WTC11 (cell line): ENCODE measurements around the gene KCNB1. TPM values are rescaled to one million over a fixed set of nuclear protein-coding genes. Genes with fewer than 3 reads are reported as not detected.

Experiments
- ATAC-seq: fragments of 200-7000 bp; cut with Tn5 transposase; 2 replicates; pipeline ENCODE4 v1.10.0; 2021; ENCODE audit warnings: mild to moderate bottlenecking, moderate library complexity
- CTCF ChIA-PET: fragments of 300-600 bp; sonication (Branson Sonifier 250); formaldehyde crosslinking; loops from one replicate; lab custom pipeline; 2021; ENCODE audit warnings: antibody characterized with exemption; lab: Charles Lee
- POLR2A ChIA-PET: fragments of 350-600 bp; sonication (Branson Sonifier 250); formaldehyde crosslinking; loops from one replicate; lab custom pipeline; 2021; ENCODE audit warnings: antibody characterized with exemption; lab: Charles Lee
- DNase-seq: peaks from one replicate; pipeline ENCODE4 v3.0.0; 2021; ENCODE audit warnings: low spot score
- H3K27ac Mint-ChIP-seq: 2 replicates; pipeline ENCODE4 v1.8.0; 2021; ENCODE audit warnings: mixed read lengths
- H3K27me3 Mint-ChIP-seq: 2 replicates; pipeline ENCODE4 v1.8.0; 2021; ENCODE audit warnings: low read depth, mild to moderate bottlenecking, moderate library complexity, mixed read lengths
- H3K36me3 Mint-ChIP-seq: 2 replicates; pipeline ENCODE4 v1.8.0; 2021; ENCODE audit warnings: mixed read lengths
- H3K4me1 Mint-ChIP-seq: 2 replicates; pipeline ENCODE4 v1.8.0; 2022; ENCODE audit warnings: mixed read lengths
- H3K4me3 Mint-ChIP-seq: 2 replicates; pipeline ENCODE4 v1.8.0; 2021; ENCODE audit warnings: mild to moderate bottlenecking, moderate library complexity, mixed read lengths
- H3K9me3 Mint-ChIP-seq: 2 replicates; pipeline ENCODE4 v1.8.0; 2021; ENCODE audit warnings: mixed read lengths
- CBFB ChIP-seq: sonication (generic); formaldehyde crosslinking; IDR thresholded peaks from 2 replicates; pipeline ENCODE4 v1.8.1; 2022; ENCODE audit warnings: mild to moderate bottlenecking, low read depth, missing genetic modification reagents
- CTCF ChIP-seq: fragments of 200-600 bp; IDR thresholded peaks from 2 replicates; pipeline ENCODE4 v1.8.0; 2022; ENCODE audit warnings: antibody characterized with exemption
- ESRRA ChIP-seq: sonication (generic); formaldehyde crosslinking; IDR thresholded peaks from 2 replicates; pipeline ENCODE4 v1.8.1; 2022; ENCODE audit warnings: mild to moderate bottlenecking, missing genetic modification reagents, borderline replicate concordance
- GRHL2 ChIP-seq: fragments of 250-450 bp; sonication (Bioruptor Pico); IDR thresholded peaks from 2 replicates; pipeline ENCODE4 v1.8.0; 2022; ENCODE audit warnings: mild to moderate bottlenecking, moderate library complexity; ENCODE audit not compliant: insufficient replicate concordance, severe bottlenecking
- GTF2I ChIP-seq: fragments of 250-450 bp; sonication (Bioruptor Pico); conservative IDR thresholded peaks from 2 replicates; pipeline ENCODE4 v1.4.0; 2021; ENCODE audit warnings: mild to moderate bottlenecking
- HMGA2 ChIP-seq: fragments of 250-450 bp; sonication (Bioruptor Pico); IDR thresholded peaks from 2 replicates; pipeline ENCODE4 v1.4.0; 2021; ENCODE audit warnings: mild to moderate bottlenecking, moderate library complexity
- HMGXB4 ChIP-seq: sonication (generic); formaldehyde crosslinking; IDR thresholded peaks from 2 replicates; pipeline ENCODE4 v1.8.1; 2023; ENCODE audit warnings: mild to moderate bottlenecking, moderate library complexity, missing genetic modification reagents
- JAZF1 ChIP-seq: fragments of 250-450 bp; sonication (Bioruptor Pico); IDR thresholded peaks from 2 replicates; pipeline ENCODE4 v1.9.0; 2021; ENCODE audit warnings: moderate library complexity, mild to moderate bottlenecking, inconsistent platforms
- MAX ChIP-seq: sonication (generic); formaldehyde crosslinking; IDR thresholded peaks from 2 replicates; pipeline ENCODE4 v1.8.0; 2022; ENCODE audit warnings: mild to moderate bottlenecking, missing genetic modification reagents
- NFATC4 ChIP-seq: fragments of 250-450 bp; sonication (Bioruptor Pico); IDR thresholded peaks from 2 replicates; pipeline ENCODE4 v1.9.0; 2021; ENCODE audit warnings: mild to moderate bottlenecking
- RELA ChIP-seq: sonication (generic); formaldehyde crosslinking; IDR thresholded peaks from 2 replicates; pipeline ENCODE4 v1.8.1; 2022; ENCODE audit warnings: missing genetic modification reagents, mild to moderate bottlenecking, borderline replicate concordance
- TP53 ChIP-seq: sonication (generic); formaldehyde crosslinking; IDR thresholded peaks from 2 replicates; pipeline ENCODE4 v1.8.1; 2023; ENCODE audit warnings: mild to moderate bottlenecking, missing genetic modification reagents
- USF2 ChIP-seq: sonication (generic); formaldehyde crosslinking; IDR thresholded peaks from 2 replicates; pipeline ENCODE4 v1.8.1; 2023; ENCODE audit warnings: mild to moderate bottlenecking, missing genetic modification reagents, moderate library complexity
- ZBTB43 ChIP-seq: sonication (generic); formaldehyde crosslinking; IDR thresholded peaks from 2 replicates; pipeline ENCODE4 v1.8.1; 2023; ENCODE audit warnings: mild to moderate bottlenecking, missing genetic modification reagents
- ZNF219 ChIP-seq: sonication (generic); formaldehyde crosslinking; IDR thresholded peaks from 2 replicates; pipeline ENCODE4 v1.8.0; 2023; ENCODE audit warnings: missing genetic modification reagents, mild to moderate bottlenecking, borderline replicate concordance
- ZNF263 ChIP-seq: sonication (generic); formaldehyde crosslinking; IDR thresholded peaks from 2 replicates; pipeline ENCODE4 v1.8.1; 2022; ENCODE audit warnings: low read depth, mild to moderate bottlenecking, moderate library complexity, missing genetic modification reagents
- ZNF281 ChIP-seq: sonication (generic); formaldehyde crosslinking; IDR thresholded peaks from 2 replicates; pipeline ENCODE4 v1.8.0; 2023; ENCODE audit warnings: mild to moderate bottlenecking, missing genetic modification reagents
- ZNF396 ChIP-seq: fragments of 250-450 bp; sonication (Bioruptor Pico); IDR thresholded peaks from 2 replicates; pipeline ENCODE4 v1.8.0; 2021; ENCODE audit warnings: mild to moderate bottlenecking, moderate library complexity, borderline replicate concordance
- total RNA-seq: library from RNA; stranded (reverse); gene quantifications from 3 replicates; pipeline ENCODE4 v1.2.3, GENCODE V29; 2021
- TF ChIP-seq, protein P1 (sequence below): sonication (generic); formaldehyde crosslinking; conservative IDR thresholded peaks from 2 replicates; pipeline ENCODE4 v1.8.1; 2022; ENCODE audit warnings: mild to moderate bottlenecking, missing genetic modification reagents
- TF ChIP-seq, protein P2 (sequence below): sonication (generic); formaldehyde crosslinking; IDR thresholded peaks from 2 replicates; pipeline ENCODE4 v1.8.0; 2022; ENCODE audit warnings: mild to moderate bottlenecking, missing genetic modification reagents

Gene KCNB1
- total RNA-seq, 1 experiment from 2014 or later = 1.1 TPM

- ChIA-PET CTCF (interaction anchor here (2.5 to 5.7 kb wide), 2 partner anchors 10 to 90 kb away, joined by 11 to 37 read pairs; no protein-coding TSS in a partner anchor), POLR2A (no interaction called here)
- H3K4me3 Mint-ChIP-seq = no peak overlapping the region
- DNase-seq = no peak
- TF ChIP-seq TP53 (no peak), CBFB (CRISPR knock-in tag) (no peak), ZNF396 (CRISPR knock-in tag) (no peak), RELA (no peak), USF2 (CRISPR knock-in tag) (no peak)
- TF ChIP-seq, protein P1, sequence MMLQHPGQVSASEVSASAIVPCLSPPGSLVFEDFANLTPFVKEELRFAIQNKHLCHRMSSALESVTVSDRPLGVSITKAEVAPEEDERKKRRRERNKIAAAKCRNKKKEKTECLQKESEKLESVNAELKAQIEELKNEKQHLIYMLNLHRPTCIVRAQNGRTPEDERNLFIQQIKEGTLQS = no peak
- TF ChIP-seq, all 79 proteins: peak for 0
- H3K4me1 Mint-ChIP-seq = 0 out of 2 replicates have a peak, but pooled peaks cover 3% of the 10 kb centered on the region
- no peaks in the 10 kb centered on the region for H3K9me3 Mint-ChIP-seq
- no peaks in the 10 kb centered on the region; the same call in 1 of the 2 replicates for H3K27me3 Mint-ChIP-seq
- no peak for ATAC-seq
- no peaks in the 10 kb centered on the region for H3K36me3 Mint-ChIP-seq
- no peak overlapping the region; the same call in 1 of the 2 replicates for H3K27ac Mint-ChIP-seq
Measured at GRCh38 chr20:49394264-49394663, 88.2 kb downstream of the KCNB1 start.

DNA sequence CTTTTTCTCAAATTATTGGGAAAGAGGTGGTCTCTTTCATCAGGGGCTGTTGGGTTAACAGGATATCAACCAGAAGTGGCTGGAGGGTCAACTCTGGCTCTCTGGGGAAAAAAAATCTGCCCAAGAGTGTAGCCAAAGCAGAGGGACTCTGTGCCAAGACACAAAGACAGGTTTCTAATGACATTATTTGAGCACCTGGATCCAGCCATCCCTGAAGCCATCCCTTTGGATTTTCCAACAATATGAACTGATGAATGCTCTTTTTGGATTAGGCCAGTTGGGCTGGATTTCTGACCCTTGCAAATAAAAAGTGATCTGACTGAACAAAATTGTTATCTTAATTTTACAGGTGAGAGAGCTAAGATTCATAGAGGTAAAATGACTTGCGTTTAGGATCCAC is 88.7 kb downstream of the KCNB1 start:
- TF ChIP-seq GTF2I (CRISPR knock-in tag) (0 out of 2 replicates have a peak, but pooled peaks have one; percentile 8), HMGA2 (no peak)
- DNase-seq (no peak), ATAC-seq (no peak)
- no peaks in the 10 kb centered on the region for H3K36me3 Mint-ChIP-seq
- H3K27ac Mint-ChIP-seq = no peak overlapping the region
- H3K4me3 Mint-ChIP-seq = no peak overlapping the region
- ChIA-PET POLR2A (no interaction called here), CTCF (interaction anchor here (2.5 to 5.7 kb wide), 2 partner anchors 9 to 90 kb away, joined by 11 to 37 read pairs; no protein-coding TSS in a partner anchor)
- no peaks in the 10 kb centered on the region; the same call in 1 of the 2 replicates for H3K27me3 Mint-ChIP-seq
- 0 out of 2 replicates have a peak, but pooled peaks cover 3% of the 10 kb centered on the region for H3K4me1 Mint-ChIP-seq
- H3K9me3 Mint-ChIP-seq = no peaks in the 10 kb centered on the region

DNA sequence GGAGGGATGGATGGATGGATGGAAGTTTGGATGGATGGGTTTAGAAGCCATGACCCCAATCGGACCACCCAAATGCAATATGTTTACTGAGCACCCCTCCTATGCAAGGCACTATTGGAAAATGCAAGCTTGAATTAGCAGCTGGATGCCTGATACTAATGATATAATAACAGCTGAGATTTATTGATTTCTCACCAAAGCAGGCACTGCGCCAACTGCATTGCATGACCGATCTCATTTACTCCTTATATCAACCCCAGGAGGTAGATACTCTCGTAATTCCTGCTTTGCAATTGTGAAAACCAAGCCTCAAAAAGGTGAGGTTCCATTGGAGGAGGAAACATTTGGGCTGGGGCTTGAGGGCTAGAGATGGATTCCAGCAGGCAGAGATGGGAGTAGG is 89.7 kb downstream of the KCNB1 start:
- ChIA-PET CTCF (interaction anchor here (2.5 kb wide), 1 partner anchor 91 kb away, joined by 11 read pairs; no protein-coding TSS in a partner anchor), POLR2A (no interaction called here)
- ATAC-seq (no peak), DNase-seq (no peak)
- Mint-ChIP-seq H3K27me3 (no peaks in the 10 kb centered on the region; the same call in 1 of the 2 replicates), H3K27ac (no peak overlapping the region), H3K4me3 (no peak overlapping the region), H3K9me3 (no peaks in the 10 kb centered on the region), H3K4me1 (0 out of 2 replicates have a peak, but pooled peaks cover 3% of the 10 kb centered on the region), H3K36me3 (no peaks in the 10 kb centered on the region)
- TF ChIP-seq NFATC4 (CRISPR knock-in tag) (no peak), ZBTB43 (CRISPR knock-in tag) (no peak), ESRRA (CRISPR knock-in tag) (no peak), CTCF (no peak), JAZF1 (CRISPR knock-in tag) (no peak), MAX (CRISPR knock-in tag) (no peak), ZNF263 (CRISPR knock-in tag) (no peak), GRHL2 (no peak), ZNF281 (CRISPR knock-in tag) (no peak), ZNF219 (CRISPR knock-in tag) (no peak), USF2 (CRISPR knock-in tag) (no peak), HMGXB4 (CRISPR knock-in tag) (no peak)
- TF ChIP-seq, protein P2, sequence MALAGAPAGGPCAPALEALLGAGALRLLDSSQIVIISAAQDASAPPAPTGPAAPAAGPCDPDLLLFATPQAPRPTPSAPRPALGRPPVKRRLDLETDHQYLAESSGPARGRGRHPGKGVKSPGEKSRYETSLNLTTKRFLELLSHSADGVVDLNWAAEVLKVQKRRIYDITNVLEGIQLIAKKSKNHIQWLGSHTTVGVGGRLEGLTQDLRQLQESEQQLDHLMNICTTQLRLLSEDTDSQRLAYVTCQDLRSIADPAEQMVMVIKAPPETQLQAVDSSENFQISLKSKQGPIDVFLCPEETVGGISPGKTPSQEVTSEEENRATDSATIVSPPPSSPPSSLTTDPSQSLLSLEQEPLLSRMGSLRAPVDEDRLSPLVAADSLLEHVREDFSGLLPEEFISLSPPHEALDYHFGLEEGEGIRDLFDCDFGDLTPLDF (CRISPR knock-in tag) = no peak
